ENCODE results near the gene MGLL. TPM values are rescaled to one million over a fixed set of nuclear protein-coding genes. Genes with fewer than 3 reads are reported as not detected.

The MGLL gene
- total RNA-seq, 1 donor from 2014 or later: 0.97 TPM

DNA sequence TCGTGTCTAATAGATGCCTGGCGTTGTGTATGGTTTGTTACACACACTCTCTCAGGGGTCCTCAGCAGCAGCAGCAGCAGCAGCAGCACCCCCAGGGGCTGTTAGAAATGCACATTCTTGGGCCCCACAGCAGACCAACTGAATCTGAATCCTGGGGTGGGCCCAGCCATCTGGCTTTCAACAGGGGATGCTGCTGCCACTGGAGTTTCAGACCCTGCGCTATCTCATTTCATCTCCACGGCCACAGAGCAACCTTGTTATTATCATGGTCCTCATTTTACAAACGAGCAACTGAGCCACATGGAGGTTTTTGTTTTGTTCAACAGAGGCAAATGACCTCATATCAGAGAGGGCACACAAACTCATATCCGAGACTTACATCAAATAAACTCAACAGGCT lies 47.7 kb downstream of the MGLL start:
- TF ChIP-seq, protein P1, sequence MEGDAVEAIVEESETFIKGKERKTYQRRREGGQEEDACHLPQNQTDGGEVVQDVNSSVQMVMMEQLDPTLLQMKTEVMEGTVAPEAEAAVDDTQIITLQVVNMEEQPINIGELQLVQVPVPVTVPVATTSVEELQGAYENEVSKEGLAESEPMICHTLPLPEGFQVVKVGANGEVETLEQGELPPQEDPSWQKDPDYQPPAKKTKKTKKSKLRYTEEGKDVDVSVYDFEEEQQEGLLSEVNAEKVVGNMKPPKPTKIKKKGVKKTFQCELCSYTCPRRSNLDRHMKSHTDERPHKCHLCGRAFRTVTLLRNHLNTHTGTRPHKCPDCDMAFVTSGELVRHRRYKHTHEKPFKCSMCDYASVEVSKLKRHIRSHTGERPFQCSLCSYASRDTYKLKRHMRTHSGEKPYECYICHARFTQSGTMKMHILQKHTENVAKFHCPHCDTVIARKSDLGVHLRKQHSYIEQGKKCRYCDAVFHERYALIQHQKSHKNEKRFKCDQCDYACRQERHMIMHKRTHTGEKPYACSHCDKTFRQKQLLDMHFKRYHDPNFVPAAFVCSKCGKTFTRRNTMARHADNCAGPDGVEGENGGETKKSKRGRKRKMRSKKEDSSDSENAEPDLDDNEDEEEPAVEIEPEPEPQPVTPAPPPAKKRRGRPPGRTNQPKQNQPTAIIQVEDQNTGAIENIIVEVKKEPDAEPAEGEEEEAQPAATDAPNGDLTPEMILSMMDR (IDR thresholded peaks at IDR 0.05; ENCODE audit: unreplicated experiment): no peak
- H3K9me3 Mint-ChIP-seq (ENCODE audit: unreplicated experiment): peaks cover 5% of the 10 kb centered on the region
- no peak for DNase-seq (ENCODE audit: low spot score)
- peaks cover 4% of the 10 kb centered on the region for H3K4me1 Mint-ChIP-seq (ENCODE audit: unreplicated experiment)
- no peak overlapping the region for H3K27ac Mint-ChIP-seq (ENCODE audit: unreplicated experiment)
- H3K27me3 Mint-ChIP-seq (ENCODE audit: unreplicated experiment): peaks cover 6% of the 10 kb centered on the region
- peaks cover 5% of the 10 kb centered on the region for H3K36me3 Mint-ChIP-seq (ENCODE audit: low read depth, unreplicated experiment)
- H3K4me3 Mint-ChIP-seq (ENCODE audit: unreplicated experiment): no peak overlapping the region

DNA sequence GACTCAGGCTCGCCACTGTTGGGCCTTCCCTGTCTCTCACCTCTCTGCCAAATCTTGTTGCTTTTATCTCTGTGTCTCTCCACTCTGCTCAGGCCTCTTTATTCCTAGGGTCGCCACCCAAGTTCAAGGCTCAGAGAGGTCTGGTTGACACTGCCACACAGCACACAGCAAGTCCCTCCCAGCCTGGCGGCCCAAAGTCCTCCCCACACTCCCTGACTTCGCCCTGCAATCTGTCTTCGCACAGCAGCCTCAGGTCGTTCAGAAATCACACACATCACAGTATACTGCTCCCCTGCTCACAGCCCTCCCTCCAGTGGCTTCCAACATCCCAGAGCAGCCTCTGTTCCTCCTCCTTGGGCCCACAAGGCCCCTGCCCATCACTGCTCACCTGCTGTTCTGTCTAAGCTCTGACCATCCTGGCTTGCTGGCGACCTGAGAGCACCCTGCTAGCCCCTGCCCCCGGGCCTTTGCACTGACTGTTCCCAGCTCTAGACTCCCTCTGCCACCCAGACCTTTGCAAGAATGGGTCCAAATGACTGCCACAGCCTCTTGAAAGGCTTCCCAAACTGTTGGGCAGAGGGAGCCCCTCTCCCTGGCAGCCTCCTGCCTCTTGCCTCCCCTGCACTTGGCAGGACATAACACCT lies 48.4 kb downstream of the MGLL start:
- Mint-ChIP-seq H3K36me3 (ENCODE audit: low read depth, unreplicated experiment) (peaks cover 5% of the 10 kb centered on the region), H3K27me3 (ENCODE audit: unreplicated experiment) (peaks cover 6% of the 10 kb centered on the region), H3K27ac (ENCODE audit: unreplicated experiment) (no peak overlapping the region), H3K4me1 (ENCODE audit: unreplicated experiment) (peaks cover 3% of the 10 kb centered on the region), H3K4me3 (ENCODE audit: unreplicated experiment) (no peak overlapping the region), H3K9me3 (ENCODE audit: unreplicated experiment) (peaks cover 5% of the 10 kb centered on the region)
- TF ChIP-seq, protein P1 (IDR thresholded peaks at IDR 0.05; ENCODE audit: unreplicated experiment): no peak
- DNase-seq (ENCODE audit: low spot score): no peak

DNA sequence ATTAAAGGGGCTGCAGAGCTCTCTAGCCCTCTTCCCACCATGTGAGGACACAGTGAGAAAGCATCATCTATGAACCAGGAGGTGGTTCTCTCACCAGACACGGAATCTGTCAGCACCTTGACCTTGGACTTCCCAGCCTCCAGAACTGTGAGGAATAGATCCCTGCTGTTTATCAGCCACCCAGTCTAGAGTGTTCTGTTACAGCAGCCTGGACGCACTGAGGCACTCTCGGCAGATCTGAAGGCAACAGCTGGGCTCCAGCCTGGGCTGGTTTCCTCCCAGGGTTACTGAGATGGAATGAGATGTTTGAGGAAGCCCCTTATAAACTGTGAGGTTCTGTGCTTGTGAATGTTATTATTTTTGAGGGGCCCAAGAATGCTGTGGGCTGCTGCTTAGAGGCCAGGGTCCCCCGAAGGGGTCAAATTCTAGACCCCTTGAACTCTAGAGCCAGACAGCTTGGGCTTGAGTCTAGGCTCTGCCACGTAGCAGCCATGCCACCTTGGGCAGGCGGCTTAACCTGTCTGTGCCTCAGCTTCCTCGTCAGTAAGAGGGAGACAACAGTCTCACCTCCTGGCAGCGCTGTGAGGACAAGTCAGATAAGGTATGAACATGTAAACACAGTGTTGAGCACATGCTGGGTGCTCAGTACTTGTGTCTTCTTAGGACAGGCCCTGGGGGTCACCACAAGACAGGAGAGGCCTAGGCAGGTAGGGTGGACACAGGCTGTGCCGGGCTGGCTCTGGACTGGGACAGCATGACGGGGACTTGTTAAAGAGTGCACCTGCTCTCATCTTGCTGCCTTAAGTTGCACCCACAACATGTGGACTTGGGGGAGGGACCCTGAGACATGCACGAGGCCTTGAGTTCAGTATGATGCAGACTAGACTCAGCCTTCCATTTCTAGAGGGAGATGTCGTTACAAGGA lies 49.2 kb downstream of the MGLL start:
- DNase-seq (ENCODE audit: low spot score): no peak
- H3K36me3 Mint-ChIP-seq (ENCODE audit: low read depth, unreplicated experiment): peaks cover 5% of the 10 kb centered on the region
- peaks cover 5% of the 10 kb centered on the region for H3K9me3 Mint-ChIP-seq (ENCODE audit: unreplicated experiment)
- H3K27ac Mint-ChIP-seq (ENCODE audit: unreplicated experiment): no peak overlapping the region
- peaks cover 6% of the 10 kb centered on the region for H3K27me3 Mint-ChIP-seq (ENCODE audit: unreplicated experiment)
- TF ChIP-seq, protein P1 (IDR thresholded peaks at IDR 0.05; ENCODE audit: unreplicated experiment): no peak
- peaks cover 3% of the 10 kb centered on the region for H3K4me1 Mint-ChIP-seq (ENCODE audit: unreplicated experiment)
- no peak overlapping the region for H3K4me3 Mint-ChIP-seq (ENCODE audit: unreplicated experiment)

DNA sequence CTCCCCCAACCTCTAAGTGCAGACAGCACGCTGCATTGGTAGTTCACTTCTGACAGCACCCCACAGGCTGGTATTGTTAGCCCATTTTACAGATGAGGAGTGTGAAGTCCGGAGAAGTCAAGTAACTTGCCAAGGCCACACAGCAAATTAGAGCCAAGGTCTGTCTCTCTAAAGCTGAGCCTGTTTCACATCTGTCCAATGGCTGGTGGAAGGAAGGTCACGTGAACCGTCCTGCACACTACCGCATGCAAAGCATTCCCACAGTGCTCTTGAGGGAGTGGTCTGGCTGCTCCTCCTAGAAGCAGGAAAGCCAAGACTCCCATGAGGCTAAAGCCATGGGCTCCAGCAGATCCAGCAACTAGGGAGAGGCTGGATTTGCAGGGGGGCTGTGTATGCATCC lies 50.0 kb downstream of the MGLL start:
- Mint-ChIP-seq H3K27ac (ENCODE audit: unreplicated experiment) (no peak overlapping the region), H3K9me3 (ENCODE audit: unreplicated experiment) (peaks cover 5% of the 10 kb centered on the region)
- TF ChIP-seq, protein P1 (IDR thresholded peaks at IDR 0.05; ENCODE audit: unreplicated experiment): no peak

DNA sequence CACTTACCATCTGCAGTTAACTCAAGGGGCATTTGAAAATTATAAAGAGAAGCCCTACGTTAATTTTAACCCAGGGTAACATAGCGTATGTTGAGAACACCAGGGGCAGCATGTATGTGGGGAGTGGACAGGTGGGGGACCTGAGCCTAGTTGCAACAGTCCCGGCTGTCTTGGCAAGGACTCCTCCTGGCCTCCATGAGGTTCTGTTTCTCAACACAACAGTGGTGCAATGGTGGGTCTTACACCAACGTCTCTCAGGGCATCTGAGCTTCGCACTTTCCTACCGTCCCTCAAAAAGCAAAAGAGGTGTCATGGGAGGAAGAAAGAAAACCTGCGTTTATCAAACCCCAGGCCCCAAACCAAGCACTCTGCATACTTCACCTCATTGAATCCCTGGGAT lies 50.6 kb downstream of the MGLL start:
- Mint-ChIP-seq H3K27me3 (ENCODE audit: unreplicated experiment) (peaks cover 6% of the 10 kb centered on the region), H3K4me1 (ENCODE audit: unreplicated experiment) (peaks cover 3% of the 10 kb centered on the region)

More for the DNA sequence above, 50.0 kb downstream of the MGLL start:
- no peak overlapping the region for H3K4me3 Mint-ChIP-seq (ENCODE audit: unreplicated experiment)
- H3K4me1 Mint-ChIP-seq (ENCODE audit: unreplicated experiment): peaks cover 3% of the 10 kb centered on the region
- H3K36me3 Mint-ChIP-seq (ENCODE audit: low read depth, unreplicated experiment): peaks cover 5% of the 10 kb centered on the region
- peaks cover 6% of the 10 kb centered on the region for H3K27me3 Mint-ChIP-seq (ENCODE audit: unreplicated experiment)
- DNase-seq (ENCODE audit: low spot score): no peak

More for the DNA sequence above, 50.6 kb downstream of the MGLL start:
- Mint-ChIP-seq H3K9me3 (ENCODE audit: unreplicated experiment) (peaks cover 2% of the 10 kb centered on the region), H3K27ac (ENCODE audit: unreplicated experiment) (no peak overlapping the region), H3K4me3 (ENCODE audit: unreplicated experiment) (no peak overlapping the region), H3K36me3 (ENCODE audit: low read depth, unreplicated experiment) (peaks cover 1% of the 10 kb centered on the region)
- DNase-seq (ENCODE audit: low spot score): no peak
- TF ChIP-seq, protein P1 (IDR thresholded peaks at IDR 0.05; ENCODE audit: unreplicated experiment): no peak
